Kidney (tissue), 14 donors: ENCODE results near the gene DCLK3. TPM values are rescaled to one million over a fixed set of nuclear protein-coding genes. Genes with fewer than 3 reads are reported as not detected.

Experiments used
- DNase-seq, 5 donors: peaks; one replicate each; pipeline ENCODE4 v3.0.0-alpha.2; 2013 to 2020
- FAIRE-seq: peaks from 2 replicates; lab custom pipeline; 2012; peaks lifted over from hg19 to GRCh38; lab: Jason Lieb, UNC
- H3K27ac ChIP-seq, 2 donors: one replicate each; pipeline ENCODE4 v1.7.0; 2013; ENCODE audit warnings: low read depth in 2 of 2, low read length in 2 of 2, inconsistent platforms in 1 of 2
- H3K27me3 ChIP-seq: one replicate; pipeline ENCODE4 v1.7.1; 2013; ENCODE audit warnings: low read length, inconsistent platforms; ENCODE audit not compliant: control insufficient read depth, insufficient read depth
- H3K36me3 ChIP-seq, 3 donors: one replicate each; pipeline versions ENCODE4 v1.7.0 to v1.7.1; 2013; ENCODE audit warnings: low read length in 3 of 3, control low read depth in 1 of 3, inconsistent platforms in 1 of 3; ENCODE audit not compliant: insufficient read depth in 3 of 3, control insufficient read depth in 2 of 3
- H3K4me1 ChIP-seq, 3 donors: one replicate each; pipeline versions ENCODE4 v1.7.0 to v1.7.1; 2013; ENCODE audit warnings: low read length in 3 of 3, inconsistent platforms in 1 of 3, low read depth in 1 of 3; ENCODE audit not compliant: control insufficient read depth in 2 of 3, insufficient read depth in 2 of 3
- H3K4me3 ChIP-seq, 3 donors: one replicate each; pipeline versions ENCODE4 v1.7.0 to v1.8.1; 2013; ENCODE audit warnings: low read length in 3 of 3, control low read depth in 1 of 3, inconsistent platforms in 1 of 3
- H3K9ac ChIP-seq, 3 donors: one replicate each; pipeline versions ENCODE4 v1.7.0 to v1.7.1; 2013; ENCODE audit warnings: low read length in 3 of 3, control low read depth in 1 of 3, inconsistent platforms in 1 of 3
- H3K9me3 ChIP-seq, 3 donors: one replicate each; pipeline versions ENCODE4 v1.7.0 to v1.7.1; 2013; ENCODE audit warnings: low read length in 3 of 3, control low read depth in 1 of 3, inconsistent platforms in 1 of 3; ENCODE audit not compliant: control insufficient read depth in 2 of 3, insufficient read depth in 1 of 3
- CTCF ChIP-seq: IDR thresholded peaks from 3 replicates; pipeline ENCODE4 v1.5.1; 2012; ENCODE audit warnings: mild to moderate bottlenecking, moderate library complexity, borderline replicate concordance; ENCODE audit not compliant: insufficient read depth; ENCODE audit errors: extremely low read depth
- intact Hi-C: fragments of 100-400 bp; cut with DNase I; formaldehyde crosslinking; loops from one replicate; pipeline ENCODE4 v1.11.1; 2022
- polyA plus RNA-seq: library from polyadenylated mRNA; stranded (reverse); fragments of 350-450 nt; fragmentation: Illumina TruSeq; extraction: RNeasy Lipid Tissue Mini Kit (QIAGEN cat#74804); gene quantifications from one replicate; pipeline ENCODE4 v1.2.3, GENCODE V29; 2014; ENCODE audit warnings: low read depth, low replicate concordance; ENCODE audit not compliant: insufficient read depth
- total RNA-seq: library from RNA; stranded (reverse); fragmentation: NEBNext Ultra II Directional; extraction: Animal tissue kit (Norgen Biotek cat#: 25700); gene quantifications from one replicate; pipeline ENCODE4 v1.2.1, GENCODE V29; 2021
- donor health status: control.
- donor health status: control.
- donor health status: control.
- donor health status: control.
- donor health status: control.
- donor health status: DM: yes; HTN: yes; CAD: no.
- donor health status: Normal renal cell carcinoma (clear cell type).

DCLK3 gene
- total and polyA plus RNA-seq, 2 donors from 2014 or later = not detected

GRCh38 chr3:36701249-36701572, 63.1 kb downstream of the DCLK3 start:
- H3K9ac ChIP-seq = no peak overlapping the region

GRCh38 chr3:36700537-36701248, 63.7 kb downstream of the DCLK3 start:
- Histone ChIP-seq H3K9me3 (no peaks in the 10 kb centered on the region), H3K4me3 (no peak overlapping the region), H3K9ac (no peak overlapping the region), H3K36me3 (no peaks in the 10 kb centered on the region), H3K27ac (no peak overlapping the region), H3K27me3 (no peaks in the 10 kb centered on the region), H3K4me1 (no peaks in the 10 kb centered on the region)
- intact Hi-C loops = no loop called here
- peak; percentile 87 for TF ChIP-seq CTCF
- FAIRE-seq (peak; percentile 50), DNase-seq (peak in 4 of 5 donors; percentile 75 to 83 (median 79))

More at GRCh38 chr3:36701249-36701572, 63.1 kb downstream of the DCLK3 start:
- intact Hi-C loops = no loop called here
- no peak overlapping the region for H3K4me3 ChIP-seq
- H3K9me3 ChIP-seq = no peaks in the 10 kb centered on the region
- no peak for DNase-seq
- no peaks in the 10 kb centered on the region for H3K27me3 ChIP-seq
- no peak for TF ChIP-seq CTCF
- H3K27ac ChIP-seq = no peak overlapping the region
- no peaks in the 10 kb centered on the region for H3K4me1 ChIP-seq
- no peak for FAIRE-seq
- H3K36me3 ChIP-seq = no peaks in the 10 kb centered on the region

GRCh38 chr3:36698314-36698713, 66.0 kb downstream of the DCLK3 start:
- intact Hi-C loops = no loop called here

More at GRCh38 chr3:36698314-36698713, 66.0 kb downstream of the DCLK3 start:
- Histone ChIP-seq H3K27me3 (no peaks in the 10 kb centered on the region), H3K9me3 (no peaks in the 10 kb centered on the region), H3K36me3 (no peaks in the 10 kb centered on the region), H3K4me3 (no peak overlapping the region), H3K9ac (no peak overlapping the region), H3K27ac (no peak overlapping the region), H3K4me1 (no peaks in the 10 kb centered on the region)
- DNase-seq (no peak), FAIRE-seq (no peak)
- no peak for TF ChIP-seq CTCF
